ENCODE results near the gene AGR2.

- no peak for TF ChIP-seq SMC3 (IDR thresholded peaks at IDR 0.05; ENCODE audit: low read depth, low read length)
- no peak for TF ChIP-seq USF2 (IDR thresholded peaks at IDR 0.05; ENCODE audit: low read depth, low read length)
- TF ChIP-seq CTCF (conservative IDR thresholded peaks at IDR 0.05; ENCODE audit: low read depth, low read length): no peak
- TF ChIP-seq POLR2A (IDR thresholded peaks at IDR 0.05; ENCODE audit: low read depth, low read length): no peak
- no peak for TF ChIP-seq BHLHE40 (IDR thresholded peaks at IDR 0.05; ENCODE audit: low read depth, low read length)
- no peak for TF ChIP-seq CEBPB (IDR thresholded peaks at IDR 0.05; ENCODE audit: low read depth, low read length)
- TF ChIP-seq MXI1 (IDR thresholded peaks at IDR 0.05; ENCODE audit: borderline replicate concordance, low read depth, low read length): no peak
- TF ChIP-seq FOS (IDR thresholded peaks at IDR 0.05; ENCODE audit: low read depth, low read length): no peak
- TF ChIP-seq CHD1 (IDR thresholded peaks at IDR 0.05; ENCODE audit: low read depth, low read length): no peak
- no peak for TF ChIP-seq NFE2L2 (IDR thresholded peaks at IDR 0.05; ENCODE audit: low read depth, low read length)
- TF ChIP-seq RCOR1 (IDR thresholded peaks at IDR 0.05; ENCODE audit: insufficient replicate concordance, low read length): no peak
- TF ChIP-seq ELK1 (IDR thresholded peaks at IDR 0.05; ENCODE audit: borderline replicate concordance, low read depth, low read length): no peak
- TF ChIP-seq RFX5 (IDR thresholded peaks at IDR 0.05; ENCODE audit: low read depth, low read length): no peak
- no peak for TF ChIP-seq RAD21 (IDR thresholded peaks at IDR 0.05; ENCODE audit: low read length)
Measured at GRCh38 chr7:16810573-16810972, 5.8 kb upstream of the AGR2 start.
